GM23338 (cell line): ENCODE measurements around the gene PXT1. TPM values are rescaled to one million over a fixed set of nuclear protein-coding genes. Genes with fewer than 3 reads are reported as not detected.

Source experiments
- ATAC-seq: fragments of 200-7000 bp; cut with Tn5 transposase; 3 replicates; pipeline ENCODE4 v1.9.1; 2020
- DNase-seq: peaks from one replicate; pipeline ENCODE4 v3.0.0-alpha.2; 2015; ENCODE audit warnings: low spot score
- H2AFZ ChIP-seq: fragments of 200-600 bp; sonication (generic); 2 replicates; pipeline ENCODE4 v1.8.0; 2016; ENCODE audit warnings: antibody characterized with exemption, mild to moderate bottlenecking, moderate library complexity
- H3F3A ChIP-seq: fragments of 200-600 bp; sonication (generic); replicated peaks from 2 replicates; pipeline ENCODE4 v1.8.0; 2017; ENCODE audit warnings: antibody characterized with exemption, mixed run types, low read depth
- H3K27ac ChIP-seq: fragments of 200-600 bp; sonication (generic); 2 replicates; pipeline ENCODE4 v1.6.1; 2016; ENCODE audit warnings: low read depth
- H3K27me3 ChIP-seq: fragments of 200-600 bp; sonication (generic); 2 replicates; pipeline ENCODE4 v1.8.0; 2016; ENCODE audit warnings: mild to moderate bottlenecking, mixed run types, moderate library complexity; ENCODE audit not compliant: insufficient read depth
- H3K36me3 ChIP-seq: fragments of 200-600 bp; sonication (generic); 2 replicates; pipeline ENCODE4 v1.8.0; 2016; ENCODE audit warnings: mild to moderate bottlenecking; ENCODE audit not compliant: insufficient read depth
- H3K4me1 ChIP-seq: fragments of 200-600 bp; sonication (generic); 2 replicates; pipeline ENCODE4 v1.8.0; 2016; ENCODE audit warnings: mild to moderate bottlenecking, moderate library complexity; ENCODE audit not compliant: insufficient read depth
- H3K4me2 ChIP-seq: fragments of 200-600 bp; sonication (generic); 2 replicates; pipeline ENCODE4 v1.7.1; 2017; ENCODE audit warnings: mixed run types
- H3K4me3 ChIP-seq: fragments of 200-600 bp; sonication (generic); 2 replicates; pipeline ENCODE4 v1.6.1; 2016; ENCODE audit warnings: mixed run types
- H3K79me2 ChIP-seq: fragments of 200-600 bp; sonication (generic); replicated peaks from 2 replicates; pipeline ENCODE4 v1.8.0; 2017; ENCODE audit warnings: mild to moderate bottlenecking; ENCODE audit not compliant: insufficient read depth
- H3K9me2 ChIP-seq: fragments of 200-600 bp; sonication (generic); 2 replicates; pipeline ENCODE4 v1.8.0; 2017; ENCODE audit not compliant: insufficient read depth
- H4K20me1 ChIP-seq: fragments of 200-600 bp; sonication (generic); replicated peaks from 2 replicates; pipeline ENCODE4 v1.8.0; 2017; ENCODE audit warnings: mild to moderate bottlenecking; ENCODE audit not compliant: insufficient read depth
- H3K27ac Mint-ChIP-seq: 2 replicates; pipeline ENCODE4 v1.8.0; 2020; ENCODE audit warnings: inconsistent platforms, mild to moderate bottlenecking, moderate library complexity, mixed read lengths
- H3K27me3 Mint-ChIP-seq: 3 replicates; pipeline ENCODE4 v1.8.0; 2022; ENCODE audit warnings: low read depth, mild to moderate bottlenecking, moderate library complexity, mixed read lengths, inconsistent platforms; ENCODE audit not compliant: insufficient read depth, poor library complexity
- H3K36me3 Mint-ChIP-seq: 3 replicates; pipeline ENCODE4 v1.8.0; 2021; ENCODE audit warnings: low read depth, mild to moderate bottlenecking, inconsistent platforms, moderate library complexity, mixed read lengths
- H3K4me1 Mint-ChIP-seq: 3 replicates; pipeline ENCODE4 v1.8.0; 2020; ENCODE audit warnings: mild to moderate bottlenecking, inconsistent platforms, mixed read lengths
- H3K4me3 Mint-ChIP-seq: 3 replicates; pipeline ENCODE4 v1.8.0; 2021; ENCODE audit warnings: moderate library complexity, mild to moderate bottlenecking, inconsistent platforms, mixed read lengths
- H3K9me3 Mint-ChIP-seq: 3 replicates; pipeline ENCODE4 v1.8.0; 2020; ENCODE audit warnings: moderate library complexity, mild to moderate bottlenecking, inconsistent platforms, mixed read lengths
- CREB1 ChIP-seq: fragments of 250-450 bp; sonication (Bioruptor Pico); IDR thresholded peaks from 2 replicates; pipeline ENCODE4 v1.5.0; 2020; ENCODE audit warnings: low read depth, mild to moderate bottlenecking, moderate library complexity
- CTCF ChIP-seq, 2 experiments: fragments of 200-600 bp in 1 of 2; sonication (generic) in 1 of 2; conservative IDR thresholded peaks; 2 replicates each; pipeline versions ENCODE4 v1.5.1 to v1.6.1; 2016 to 2017; ENCODE audit warnings: antibody characterized with exemption in 2 of 2, low read depth in 2 of 2, mild to moderate bottlenecking in 2 of 2, moderate library complexity in 1 of 2
- ETS1 ChIP-seq: IDR thresholded peaks from 2 replicates; pipeline ENCODE4 v1.6.1; 2016; ENCODE audit warnings: antibody characterized with exemption
- EZH2 ChIP-seq: fragments of 200-600 bp; sonication (generic); IDR thresholded peaks from one replicate; pipeline ENCODE4 v1.8.0; 2017; ENCODE audit warnings: antibody characterized with exemption, mild to moderate bottlenecking, low read depth; ENCODE audit not compliant: unreplicated experiment
- EZH2phosphoT487 ChIP-seq: fragments of 200-600 bp; sonication (generic); IDR thresholded peaks from one replicate; pipeline ENCODE4 v1.8.1; 2018; ENCODE audit warnings: antibody characterized with exemption; ENCODE audit not compliant: unreplicated experiment
- JUNB ChIP-seq: IDR thresholded peaks from one replicate; pipeline ENCODE4 v1.6.1; 2016; ENCODE audit warnings: antibody characterized with exemption; ENCODE audit not compliant: unreplicated experiment
- NANOG ChIP-seq: IDR thresholded peaks from 2 replicates; pipeline ENCODE4 v1.6.1; 2016; ENCODE audit warnings: antibody characterized with exemption, borderline replicate concordance
- POLR2AphosphoS5 ChIP-seq: IDR thresholded peaks from 2 replicates; pipeline ENCODE4 v1.6.1; 2016; ENCODE audit warnings: antibody characterized with exemption, low read depth
- REST ChIP-seq: IDR thresholded peaks from one replicate; pipeline ENCODE4 v1.6.1; 2018; ENCODE audit warnings: antibody characterized with exemption; ENCODE audit not compliant: unreplicated experiment
- STAT1 ChIP-seq: IDR thresholded peaks from one replicate; pipeline ENCODE4 v1.6.1; 2016; ENCODE audit warnings: antibody characterized with exemption; ENCODE audit not compliant: unreplicated experiment
- ZNF114 ChIP-seq: fragments of 250-450 bp; sonication (Bioruptor Pico); IDR thresholded peaks from 2 replicates; pipeline ENCODE4 v1.5.0; 2020; ENCODE audit warnings: mild to moderate bottlenecking, moderate library complexity
- ZNF331 ChIP-seq: fragments of 250-450 bp; sonication (Bioruptor Pico); IDR thresholded peaks from 2 replicates; pipeline ENCODE4 v1.5.0; 2020; ENCODE audit warnings: low read depth, mild to moderate bottlenecking, moderate library complexity
- polyA plus RNA-seq: library from polyadenylated mRNA; unstranded; fragments of >200 nt; fragmentation: Nextera tagmentation; extraction: Ambion mirVana; gene quantifications from 2 replicates; pipeline ENCODE4 v1.2.1, GENCODE V29; 2016
- total RNA-seq: library from RNA; depleted of rRNA; stranded (reverse); fragments of >200 nt; shearing (Covaris generic); gene quantifications from 2 replicates; pipeline ENCODE4 v1.2.3, GENCODE V29; 2014

Gene PXT1
- total and polyA plus RNA-seq, 2 experiments from 2014 or later, result 0.14 TPM; not detected in 1

GRCh38 chr6:36357872-36358225 lies 84.8 kb downstream of the PXT1 start (continued):
- no peak for TF ChIP-seq NANOG
- no peak for TF ChIP-seq POLR2AphosphoS5
- TF ChIP-seq JUNB, result no peak

- H3K36me3 ChIP-seq, result no peaks in the 10 kb centered on the region
- no peaks in the 10 kb centered on the region for H3F3A ChIP-seq
- Mint-ChIP-seq H3K27ac (no peak overlapping the region), H3K9me3 (no peaks in the 10 kb centered on the region; the same call in 1 of the 3 replicates), H3K27me3 (peaks cover 6% of the 10 kb centered on the region), H3K4me3 (no peak overlapping the region), H3K4me1 (no peaks in the 10 kb centered on the region), H3K36me3 (no peaks in the 10 kb centered on the region; the same call in 2 of the 3 replicates)
- no peaks in the 10 kb centered on the region for H3K27me3 ChIP-seq
- H2AFZ ChIP-seq, result no peak overlapping the region
- no peak for DNase-seq
- no peaks in the 10 kb centered on the region for H4K20me1 ChIP-seq
- no peak overlapping the region for H3K4me2 ChIP-seq
- ATAC-seq, result no peak
- H3K79me2 ChIP-seq, result no peaks in the 10 kb centered on the region
- no peak overlapping the region for H3K27ac ChIP-seq
- no peaks in the 10 kb centered on the region for H3K9me2 ChIP-seq
- TF ChIP-seq ZNF331 (CRISPR knock-in tag) (no peak), ETS1 (no peak), CREB1 (CRISPR knock-in tag) (no peak), REST (no peak), EZH2phosphoT487 (no peak), STAT1 (no peak)
- no peak overlapping the region for H3K4me3 ChIP-seq
- H3K4me1 ChIP-seq, result no peaks in the 10 kb centered on the region
Observed at GRCh38 chr6:36355819-36356218, 86.8 kb downstream of the PXT1 start.

- no peak overlapping the region for H3K4me3 Mint-ChIP-seq
- H3K27ac ChIP-seq, result no peak overlapping the region
- TF ChIP-seq CTCF (conservative IDR thresholded peaks at IDR 0.05; ENCODE audit: low read depth in 2 of 2) (no peak), EZH2 (no peak), JUNB (no peak), ZNF114 (no peak)
Observed at GRCh38 chr6:36353411-36353915, 89.2 kb downstream of the PXT1 start.

More at GRCh38 chr6:36353411-36353915, 89.2 kb downstream of the PXT1 start:
- Histone ChIP-seq H3K4me1 (no peaks in the 10 kb centered on the region), H3K4me3 (no peak overlapping the region), H2AFZ (no peak overlapping the region), H3K27me3 (no peaks in the 10 kb centered on the region), H4K20me1 (no peaks in the 10 kb centered on the region), H3K36me3 (no peaks in the 10 kb centered on the region), H3F3A (no peaks in the 10 kb centered on the region), H3K79me2 (no peaks in the 10 kb centered on the region), H3K4me2 (no peak overlapping the region), H3K9me2 (no peaks in the 10 kb centered on the region)
- Mint-ChIP-seq H3K27ac (no peak overlapping the region), H3K9me3 (no peaks in the 10 kb centered on the region; the same call in 1 of the 3 replicates), H3K27me3 (peaks cover 10% of the 10 kb centered on the region), H3K36me3 (no peaks in the 10 kb centered on the region), H3K4me1 (no peaks in the 10 kb centered on the region)
- ATAC-seq (no peak), DNase-seq (no peak)
